ENCODE results near the gene OR2M5.

- TF ChIP-seq ELF4 (IDR thresholded peaks at IDR 0.05) (no peak), BHLHE40 (IDR thresholded peaks at IDR 0.05; ENCODE audit: borderline replicate concordance) (no peak), SP1 (IDR thresholded peaks at IDR 0.05) (no peak)
Observed at GRCh38 chr1:248158758-248159157, 13.8 kb downstream of the OR2M5 start.

Data from HEK293T (cell line).